ENCODE data around the gene GNA12.
"Not testable (repeated sequence)": the region's sequence is repeated elsewhere in the genome, so short reads cannot be mapped to it uniquely, and the experiment has no call there.

The GNA12 gene

DNA sequence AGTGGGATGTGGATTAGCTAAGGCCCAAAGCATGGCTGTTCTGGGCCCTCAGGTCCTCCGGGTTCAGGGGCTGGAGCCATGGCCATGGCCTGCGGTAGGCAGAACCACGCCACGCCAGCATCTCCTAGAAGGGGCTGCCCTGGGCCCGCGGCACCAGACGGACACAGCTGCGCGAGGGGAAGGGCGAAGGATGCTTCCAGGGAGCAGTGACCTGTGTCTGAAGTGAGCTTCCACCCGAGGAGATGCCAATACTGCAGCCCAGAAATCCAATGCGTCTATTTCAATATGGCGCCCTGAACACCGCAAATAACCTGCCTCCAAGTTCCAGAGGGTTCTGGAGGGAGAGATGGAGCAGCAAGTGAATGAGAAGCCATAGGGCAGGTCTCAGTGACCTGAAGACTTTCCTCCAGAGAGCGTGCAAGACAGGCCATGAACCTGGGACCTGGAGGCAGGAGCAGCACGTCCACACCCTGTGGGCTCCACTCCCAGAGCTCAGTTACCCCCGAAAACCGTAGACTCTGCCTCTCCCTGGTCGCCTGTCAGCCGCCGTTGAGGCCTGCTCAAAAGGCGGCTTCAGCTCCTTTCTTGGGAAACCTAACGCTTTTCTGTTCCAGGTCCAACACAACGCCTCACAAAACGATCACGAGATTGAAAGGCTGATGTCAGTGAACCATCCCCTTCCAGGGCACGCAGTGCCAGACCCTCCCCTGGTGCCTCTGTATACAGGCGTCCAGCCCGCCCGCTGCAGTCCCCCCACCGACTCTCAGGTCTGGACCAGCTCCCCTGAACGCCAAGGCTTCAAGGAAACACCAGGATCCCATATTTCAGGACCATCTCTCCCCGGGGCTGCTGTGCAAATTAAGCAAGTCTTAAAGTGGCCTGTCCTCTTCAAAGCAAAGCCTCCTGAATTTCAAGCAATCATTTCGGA is 118.7 kb downstream of the GNA12 start:
- no peak for DNase-seq

DNA sequence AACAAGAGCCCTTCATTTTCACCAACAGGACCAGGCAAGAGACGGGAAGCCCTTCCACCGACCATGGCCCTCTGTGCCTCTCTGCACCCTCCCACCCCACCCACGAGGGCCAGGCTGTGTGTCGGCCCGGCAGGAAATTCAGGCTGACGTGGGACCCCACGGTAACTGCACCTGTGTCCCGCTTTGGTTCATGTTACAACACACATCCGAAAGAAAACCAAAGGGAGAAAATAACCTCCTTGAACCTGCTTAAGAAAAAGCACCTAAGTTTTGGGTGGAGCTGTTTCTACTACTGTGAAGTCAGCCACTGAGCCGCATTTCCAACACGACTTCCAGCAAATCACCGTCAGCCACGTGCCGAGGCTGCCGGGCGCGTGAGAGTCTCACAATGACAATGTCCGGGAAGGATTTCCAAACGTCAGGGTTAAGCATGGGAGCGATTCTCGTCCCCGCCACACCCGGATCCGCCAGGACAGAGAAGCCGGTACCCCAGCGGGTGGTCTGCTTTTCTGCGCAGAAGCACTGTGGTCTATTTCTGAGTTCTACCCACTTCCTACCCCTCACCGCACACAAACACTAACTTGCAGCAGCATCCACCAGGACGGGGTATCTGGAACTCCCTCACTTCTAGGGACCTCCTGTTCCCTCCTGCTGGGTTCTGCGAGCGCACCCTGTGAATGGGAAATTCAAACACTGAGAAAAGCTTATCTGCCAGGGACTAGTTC is 119.5 kb downstream of the GNA12 start:
- no peak for DNase-seq

DNA sequence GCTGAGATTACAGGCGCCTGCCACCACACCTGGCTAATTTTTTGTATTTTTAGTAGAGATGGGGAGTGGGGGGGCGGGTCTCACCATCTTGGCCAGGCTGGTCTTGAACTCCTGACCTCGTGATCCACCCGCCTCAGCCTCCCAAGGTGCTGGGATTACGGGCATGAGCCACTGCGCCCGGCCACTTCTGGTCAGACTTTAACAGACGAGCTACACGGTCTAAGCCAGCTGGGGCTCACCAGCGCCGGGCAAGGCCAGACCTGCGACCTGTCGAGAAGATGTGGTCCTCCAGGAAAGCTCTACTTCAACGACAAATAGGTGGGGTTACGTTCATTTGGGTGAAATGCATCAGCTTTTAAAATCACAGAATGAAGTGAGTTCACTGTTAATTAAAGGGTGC is 120.1 kb downstream of the GNA12 start:
- DNase-seq: not testable (repeated sequence)

DNA sequence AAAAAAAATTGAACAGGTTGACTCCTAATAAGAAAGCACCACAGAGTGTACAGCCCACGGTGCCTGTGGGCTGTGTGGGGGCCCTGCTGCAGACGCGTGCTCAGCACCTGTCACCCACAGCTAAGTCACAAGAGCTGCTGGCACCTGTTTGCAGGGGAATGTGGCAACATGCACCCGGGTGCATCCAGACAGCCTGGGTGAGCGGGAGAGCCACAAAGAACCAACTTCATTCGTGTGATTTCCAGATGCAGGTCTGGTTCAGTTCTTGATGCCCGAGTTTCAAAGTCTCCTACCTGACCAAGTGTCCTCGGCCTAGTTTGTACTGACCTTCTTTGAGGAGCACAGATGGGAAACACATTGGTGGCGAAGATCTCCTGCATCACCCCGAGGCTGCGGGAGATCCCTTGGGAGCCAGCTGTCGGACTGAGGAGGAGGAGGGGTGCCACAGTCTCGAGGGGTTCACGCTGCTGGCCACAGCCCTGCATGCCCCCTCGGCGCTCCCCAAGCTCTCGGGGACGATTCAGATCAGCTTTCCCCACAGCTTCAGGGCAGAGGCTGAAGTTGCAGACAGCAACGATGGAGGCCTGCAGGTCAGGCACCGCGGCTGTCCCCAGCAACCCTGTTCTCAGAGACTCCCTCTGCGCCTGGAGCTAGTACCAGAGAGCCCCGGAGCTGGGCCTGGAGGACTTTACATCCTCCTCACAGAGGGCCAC is 120.8 kb downstream of the GNA12 start:
- DNase-seq: no peak

GRCh38 chr7:2722591-2722990 is 121.5 kb downstream of the GNA12 start:
- DNase-seq: no peak

GRCh38 chr7:2721842-2722241 is 122.3 kb downstream of the GNA12 start:
- DNase-seq: no peak

DNA sequence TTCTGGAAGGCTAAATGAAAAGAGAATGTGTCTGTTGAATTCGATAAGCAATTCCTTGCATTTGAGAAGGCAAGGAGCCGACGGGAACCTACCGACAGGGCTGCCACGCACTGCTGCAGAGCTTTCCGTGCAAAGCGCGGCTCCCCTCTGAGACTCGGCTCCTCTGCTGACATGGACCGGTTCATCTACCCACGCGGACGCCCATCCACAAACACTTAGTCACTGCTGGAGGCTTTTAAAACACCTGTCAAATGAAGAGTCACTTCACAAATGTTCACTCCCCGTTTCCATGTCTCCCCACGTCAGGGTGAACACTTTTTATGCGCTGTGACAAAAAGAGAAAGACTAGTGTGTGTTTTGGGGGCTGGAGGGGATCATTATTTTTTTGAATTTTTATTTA is 124.1 kb downstream of the GNA12 start:
- no peak for DNase-seq

DNA sequence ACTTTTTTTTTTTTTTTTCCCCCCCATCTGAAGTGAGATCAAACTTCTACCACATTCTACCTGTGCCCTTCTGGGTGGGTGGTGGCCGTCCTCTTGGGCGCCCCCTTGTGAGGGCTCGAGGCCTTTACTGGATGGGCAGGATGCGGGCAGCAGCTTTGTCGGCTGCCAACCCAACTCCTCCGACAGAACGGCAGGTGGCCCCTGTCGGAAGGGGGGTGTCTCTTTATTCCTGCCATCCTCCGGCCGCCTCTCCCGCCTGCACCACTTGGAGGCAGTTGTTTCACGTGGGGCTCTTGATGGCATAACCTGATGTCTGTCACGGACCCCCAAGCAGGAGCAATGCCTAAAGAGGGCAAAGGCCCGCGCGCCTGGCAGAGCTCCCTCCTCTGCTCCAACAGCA is 125.1 kb downstream of the GNA12 start:
- no peak for DNase-seq

DNA sequence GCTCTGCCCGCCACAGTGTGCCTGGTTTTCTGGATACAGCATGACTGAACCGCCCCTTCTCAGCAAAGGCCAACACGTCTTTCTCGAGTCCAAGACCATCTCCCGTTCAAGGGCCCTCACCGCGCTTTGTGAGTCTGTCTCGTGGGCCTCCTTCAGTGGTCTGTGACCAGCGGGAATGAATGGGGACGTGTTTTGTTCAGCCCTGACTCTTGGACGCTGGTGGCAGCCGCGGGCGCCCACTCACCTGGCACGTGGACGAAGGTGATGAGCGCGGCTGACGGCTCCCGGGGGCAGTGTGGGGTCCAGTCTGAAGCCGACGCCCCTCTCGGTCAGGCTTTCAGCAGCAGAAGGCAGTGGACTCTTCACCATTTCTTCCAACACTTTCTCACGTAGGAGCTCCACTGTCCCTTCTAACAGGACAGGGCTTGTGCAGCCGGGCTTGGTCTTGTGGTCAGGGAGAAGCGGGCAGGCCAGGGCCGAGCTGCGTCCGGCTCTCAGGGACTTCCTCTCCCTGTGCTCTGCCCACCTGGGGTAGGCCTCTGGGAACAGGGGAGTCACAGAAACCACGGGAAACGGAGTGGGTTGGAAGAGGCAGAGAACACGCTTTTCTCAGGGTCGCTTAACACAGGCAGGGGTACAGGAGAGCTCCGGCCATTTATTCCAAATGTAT is 125.7 kb downstream of the GNA12 start:
- no peak for DNase-seq

DNA sequence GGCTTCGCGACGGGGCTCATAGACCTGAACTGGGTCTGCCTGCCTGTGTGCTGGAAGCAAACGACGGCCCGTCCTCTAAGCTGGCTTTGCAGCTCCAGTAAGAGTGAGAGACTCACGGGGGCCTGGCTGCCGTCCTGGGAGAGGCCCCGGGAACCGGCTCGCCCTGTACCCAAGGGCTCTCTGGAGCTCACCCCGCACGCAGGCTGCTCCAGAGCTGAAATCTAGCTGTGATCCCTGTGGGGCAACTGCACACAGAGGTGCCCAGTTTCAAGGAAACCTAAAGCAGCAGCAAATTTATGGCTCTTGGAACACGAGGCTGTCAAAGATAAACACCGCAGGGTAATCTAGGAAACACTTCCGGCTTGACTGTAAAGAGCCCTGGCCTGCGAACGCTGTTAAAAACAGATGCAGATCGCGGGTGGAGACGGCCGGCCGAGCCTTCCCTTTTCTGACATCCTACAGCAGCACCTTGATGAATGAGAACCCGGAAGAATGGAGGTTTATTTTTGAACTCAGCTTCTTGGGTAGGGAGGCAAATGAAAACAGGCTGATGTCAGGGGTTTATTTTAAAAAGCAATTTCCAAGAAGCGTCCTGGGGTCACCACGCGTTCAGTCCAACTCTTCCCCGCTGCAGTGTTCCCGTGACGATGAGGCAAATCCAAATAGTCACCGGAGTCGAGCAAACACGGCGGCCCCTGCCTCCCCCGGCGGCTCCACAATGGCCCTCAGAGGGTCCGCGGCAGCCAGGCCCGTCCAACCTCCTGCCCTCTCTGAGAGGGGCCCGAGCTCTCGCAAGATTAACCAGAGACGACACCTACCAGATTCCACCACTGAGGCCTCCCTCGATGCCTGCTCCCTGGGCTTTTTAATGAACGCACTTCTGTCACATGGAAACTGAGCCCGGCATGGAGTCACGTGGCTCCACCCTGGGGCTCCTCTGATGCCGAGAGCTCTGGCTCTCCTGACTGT is 126.5 kb downstream of the GNA12 start:
- no peak for DNase-seq

DNA sequence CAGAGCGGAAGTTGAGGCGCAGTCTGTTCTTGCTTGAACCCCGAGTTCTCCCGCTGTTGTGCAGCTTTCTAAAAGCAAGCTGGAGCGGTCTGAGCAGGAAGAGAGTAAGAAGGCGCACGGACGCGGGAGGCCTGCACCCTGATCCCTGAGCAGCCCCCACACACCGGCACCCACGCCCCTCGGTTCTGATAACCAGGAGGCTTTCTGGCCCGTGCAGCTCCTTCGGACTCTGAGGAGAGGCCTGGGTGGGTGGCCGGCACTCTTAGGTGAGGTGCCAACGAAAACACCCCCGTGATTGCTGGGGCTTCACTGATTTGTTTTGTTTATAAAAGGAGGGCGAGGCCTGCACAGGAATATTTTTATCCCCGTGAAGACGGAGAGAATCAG is 127.2 kb downstream of the GNA12 start:
- DNase-seq: no peak

GRCh38 chr7:2716488-2716887 is 127.6 kb downstream of the GNA12 start:
- DNase-seq: no peak

DNA sequence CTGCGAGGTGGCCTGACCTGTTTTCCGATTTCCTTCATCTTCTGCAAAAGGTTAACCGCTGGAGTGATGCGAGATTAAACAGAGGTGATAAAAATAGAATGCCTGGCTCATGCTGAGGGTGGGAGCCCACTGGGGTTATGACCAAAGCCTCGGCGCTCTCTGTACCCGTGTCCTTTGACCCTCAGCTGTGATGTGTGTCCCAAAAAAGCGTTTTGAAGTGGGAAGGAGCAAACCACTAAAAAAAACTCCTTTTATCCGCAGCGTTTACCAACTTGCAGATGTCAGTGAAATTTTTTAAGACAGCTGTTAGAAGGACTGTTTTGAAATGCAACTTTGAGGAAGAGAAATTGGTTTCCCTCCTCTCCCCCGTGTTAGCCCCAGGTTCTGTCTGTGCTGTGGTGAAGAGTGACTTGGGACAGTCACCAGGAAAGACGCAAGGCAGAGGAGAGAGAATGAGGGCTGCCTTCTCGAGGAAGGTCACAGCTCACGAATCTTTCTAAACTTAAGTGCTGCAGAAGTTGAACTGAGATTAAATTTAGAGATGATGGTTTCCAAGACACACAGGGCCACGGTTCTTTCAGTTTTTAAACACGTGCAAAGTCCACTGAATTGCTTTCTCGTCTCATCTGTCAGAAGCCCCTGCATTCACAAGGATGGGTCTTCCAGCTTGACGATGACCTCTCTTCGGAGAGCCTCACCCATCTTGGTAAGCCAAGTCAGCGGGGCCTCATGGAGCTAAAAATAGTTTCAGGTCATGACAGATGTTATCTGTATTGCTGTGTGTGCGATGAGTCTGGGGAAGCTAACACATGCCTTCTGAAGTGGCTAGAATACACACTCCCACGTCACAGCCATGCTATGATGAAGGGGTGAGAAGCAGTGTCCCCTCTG is 128.5 kb downstream of the GNA12 start:
- peak; percentile 61 to 67 for DNase-seq

DNA sequence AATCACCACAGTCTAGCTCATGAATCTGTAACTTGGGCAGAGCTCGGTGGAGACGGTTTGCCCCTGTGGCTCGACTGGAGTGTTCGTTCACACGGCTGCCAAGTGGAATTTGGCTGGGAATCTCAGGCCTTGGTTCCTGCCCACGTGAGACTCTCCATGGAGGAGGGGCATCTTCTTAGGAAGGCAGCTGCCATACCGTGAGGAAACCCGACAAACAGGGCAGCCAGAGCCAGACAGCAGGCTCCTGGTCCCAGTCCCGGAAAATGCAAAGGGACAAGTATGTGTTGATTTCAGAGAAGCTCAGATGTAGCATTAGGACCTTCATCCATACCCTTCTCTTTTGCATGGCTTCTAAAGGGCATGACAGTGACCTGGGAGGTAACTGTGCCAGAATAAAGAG is 129.5 kb downstream of the GNA12 start:
- DNase-seq: no peak

DNA sequence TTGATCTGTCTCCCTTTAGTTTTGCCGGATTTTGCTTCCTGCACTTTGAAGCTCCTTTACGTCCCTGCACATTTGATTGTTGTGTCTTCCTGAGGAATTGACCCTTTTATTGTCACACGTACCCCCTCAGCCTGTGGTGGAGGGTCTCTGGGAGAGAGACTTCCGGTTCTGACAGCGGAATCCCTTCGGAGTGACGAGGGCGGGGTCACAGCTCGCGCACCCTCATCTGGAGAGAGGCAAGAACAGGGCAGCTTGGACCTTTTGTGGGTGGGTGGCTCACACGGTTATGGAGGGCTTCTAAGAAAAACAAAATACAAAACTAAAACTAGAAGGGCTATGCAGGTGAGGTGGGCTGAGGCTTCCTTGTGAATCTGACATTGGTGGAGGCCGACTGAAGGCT is 130.1 kb downstream of the GNA12 start:
- DNase-seq: no peak

DNA sequence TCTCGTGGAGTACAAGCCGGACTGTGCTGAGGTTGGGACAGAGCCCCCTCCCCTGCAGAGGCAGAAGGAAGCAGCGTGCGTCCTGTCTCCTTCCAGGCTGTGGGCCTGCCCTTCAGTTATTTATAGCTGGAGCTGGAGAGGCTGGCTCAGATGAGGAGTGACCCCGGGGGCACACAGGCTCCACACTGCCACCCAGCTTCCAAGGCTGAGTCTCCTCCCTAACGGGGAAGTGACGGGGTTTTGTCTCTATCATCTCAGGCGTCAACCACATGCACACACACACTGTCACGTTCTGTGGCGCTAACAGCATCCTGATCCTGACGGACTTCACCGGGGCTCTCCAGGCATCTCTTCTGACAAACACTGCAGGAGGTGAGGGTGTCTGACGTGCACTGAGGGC is 130.7 kb downstream of the GNA12 start:
- no peak for DNase-seq

DNA sequence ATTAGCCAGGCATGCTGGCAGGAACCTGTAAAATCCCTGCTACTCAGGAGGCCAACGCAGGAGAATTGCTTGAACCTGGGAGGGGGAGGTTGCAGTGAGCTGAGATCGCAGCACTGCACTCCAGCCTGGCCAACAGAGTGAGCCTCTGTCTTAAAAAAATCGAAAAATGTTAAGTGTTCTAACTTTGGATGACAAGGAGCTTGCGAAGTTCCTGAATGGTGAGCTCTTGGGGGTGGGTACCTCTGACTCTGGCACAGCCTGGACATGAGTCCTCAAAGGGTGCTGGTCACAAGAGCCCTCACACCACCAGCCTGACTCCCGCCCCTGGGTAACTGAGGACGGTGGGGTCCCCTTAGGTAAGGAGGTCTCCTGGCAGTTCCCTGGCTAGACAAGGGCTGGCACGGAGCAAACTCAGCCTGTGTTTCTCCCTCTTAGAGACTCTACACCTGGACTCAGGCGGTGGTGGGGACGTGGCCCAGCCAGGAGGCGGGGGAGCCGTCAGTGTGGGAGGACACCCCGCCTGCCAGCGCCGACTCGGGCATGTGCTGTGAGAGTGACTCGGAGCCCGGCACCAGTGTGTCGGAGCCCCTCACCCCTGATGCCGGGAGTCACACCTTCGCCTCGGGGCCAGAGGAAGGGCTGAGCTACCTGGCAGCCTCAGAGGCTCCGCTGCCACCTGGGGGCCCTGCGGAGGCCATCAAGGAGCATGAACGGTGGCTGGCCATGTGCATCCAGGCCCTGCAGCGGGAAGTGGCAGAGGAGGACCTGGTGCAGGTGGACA is 132.0 kb downstream of the GNA12 start:
- no peak for DNase-seq

- peak; percentile 28 to 38 for DNase-seq
Measured at GRCh38 chr7:2710901-2711551, 133.1 kb downstream of the GNA12 start.

- DNase-seq: no peak
Measured at GRCh38 chr7:2710286-2710655, 133.8 kb downstream of the GNA12 start.
